HG03060 (cell line): Measurements from ENCODE around the gene KRT83.
"Not testable (repeated sequence)": the region's sequence is repeated elsewhere in the genome, so short reads cannot be mapped to it uniquely, and the experiment has no call there.

Source experiments
- ATAC-seq: cut with Tn5 transposase; IDR thresholded peaks from one replicate; pipeline ENCODE4 v1.9.1; 2021; ENCODE audit warnings: low read depth, moderate number of reproducible peaks; ENCODE audit not compliant: unreplicated experiment

Gene KRT83

GRCh38 chr12:52290483-52291134 lies 30.6 kb downstream of the KRT83 start:
- ATAC-seq, result not testable (repeated sequence)

- not testable (repeated sequence) for ATAC-seq
Observed at GRCh38 chr12:52287816-52288805, 33.1 kb downstream of the KRT83 start.

GRCh38 chr12:52286857-52287785 lies 34.1 kb downstream of the KRT83 start:
- ATAC-seq, result not testable (repeated sequence)

GRCh38 chr12:52285851-52286530 lies 35.2 kb downstream of the KRT83 start:
- no peak for ATAC-seq

- no peak for ATAC-seq
Observed at GRCh38 chr12:52285172-52285745, 35.9 kb downstream of the KRT83 start.

GRCh38 chr12:52284562-52285171 lies 36.5 kb downstream of the KRT83 start:
- no peak for ATAC-seq

GRCh38 chr12:52280796-52281560 lies 40.2 kb downstream of the KRT83 start:
- ATAC-seq, result no peak

GRCh38 chr12:52280319-52280795 lies 40.8 kb downstream of the KRT83 start:
- ATAC-seq, result no peak

GRCh38 chr12:52279422-52280318 lies 41.5 kb downstream of the KRT83 start:
- ATAC-seq, result no peak

- no peak for ATAC-seq
Observed at GRCh38 chr12:52278575-52279421, 42.4 kb downstream of the KRT83 start.

- ATAC-seq, result no peak
Observed at GRCh38 chr12:52277486-52278245, 43.5 kb downstream of the KRT83 start.

GRCh38 chr12:52275686-52276085 lies 45.5 kb downstream of the KRT83 start:
- no peak for ATAC-seq

- no peak for ATAC-seq
Observed at GRCh38 chr12:52274521-52275120, 46.6 kb downstream of the KRT83 start, which contains the start of gene KRT86. Gene KRT86, plus strand, starts transcription at chr12:52274645. Its CDS starts 27,272 bp downstream, at chr12:52301917.

GRCh38 chr12:52271158-52271557 lies 50.0 kb downstream of the KRT83 start:
- ATAC-seq, result no peak

- no peak for ATAC-seq
Observed at GRCh38 chr12:52270541-52271070, 50.6 kb downstream of the KRT83 start.
